HL-60 (cell line): ENCODE results near the gene PANX2.

Experiments used
- DNase-seq, 2 experiments: peaks; one replicate each; pipeline ENCODE4 v3.0.0-alpha.2; 2010 to 2020; ENCODE audit warnings: low read depth in 1 of 2, low spot score in 1 of 2
- H3K27ac ChIP-seq: fragments of 250-450 bp; sonication (Bioruptor Pico); replicated peaks from 2 replicates; pipeline ENCODE4 v1.5.1; 2020; ENCODE audit warnings: mild to moderate bottlenecking, moderate library complexity
- H3K27me3 ChIP-seq: fragments of 250-450 bp; sonication (Bioruptor Pico); 2 replicates; pipeline ENCODE4 v1.5.1; 2021; ENCODE audit warnings: mild to moderate bottlenecking, moderate library complexity; ENCODE audit not compliant: insufficient read depth, poor library complexity, severe bottlenecking
- H3K4me3 ChIP-seq: replicated peaks from 2 replicates; pipeline ENCODE4 v1.5.1; 2011; ENCODE audit warnings: mild to moderate bottlenecking, control low read depth, low read length; ENCODE audit not compliant: insufficient read depth
- CTCF ChIP-seq: IDR thresholded peaks from one replicate; pipeline ENCODE4 v1.5.1; 2011; ENCODE audit warnings: low read length, control low read depth, inconsistent platforms; ENCODE audit not compliant: insufficient read depth
- GABPA ChIP-seq: IDR thresholded peaks from 2 replicates; pipeline ENCODE4 v1.6.1; 2012; ENCODE audit warnings: low read depth
- POLR2AphosphoS5 ChIP-seq: IDR thresholded peaks from 2 replicates; pipeline ENCODE4 v1.6.1; 2012; ENCODE audit warnings: low read depth
- REST ChIP-seq: IDR thresholded peaks from 2 replicates; pipeline ENCODE4 v1.6.1; 2012; ENCODE audit warnings: low read depth; ENCODE audit not compliant: insufficient replicate concordance
- SPI1 ChIP-seq: IDR thresholded peaks from 2 replicates; pipeline ENCODE4 v1.6.1; 2012; ENCODE audit warnings: low read depth, mild to moderate bottlenecking, borderline replicate concordance

PANX2 gene

GRCh38 chr22:50208430-50208938 is 38.0 kb downstream of the PANX2 start:
- Histone ChIP-seq H3K4me3 (no peak overlapping the region), H3K27ac (no peak overlapping the region), H3K27me3 (no peaks in the 10 kb centered on the region)
- TF ChIP-seq CTCF = no peak
- TF ChIP-seq POLR2AphosphoS5 = peak; percentile 21; the same call in 1 of the 2 replicates
- no peak for DNase-seq

GRCh38 chr22:50208939-50209892 is 38.7 kb downstream of the PANX2 start:
- DNase-seq = no peak
- Histone ChIP-seq H3K4me3 (no peak overlapping the region), H3K27me3 (no peaks in the 10 kb centered on the region), H3K27ac (no peak overlapping the region)
- TF ChIP-seq GABPA = no peak
- TF ChIP-seq SPI1 = no peak
- TF ChIP-seq REST = no peak

- no peaks in the 10 kb centered on the region for H3K27me3 ChIP-seq
- no peak overlapping the region for H3K27ac ChIP-seq
- TF ChIP-seq CTCF (peak; percentile 92), SPI1 (no peak)
- H3K4me3 ChIP-seq = no peak overlapping the region
- peak in 1 of 2 experiments; percentile 64 for DNase-seq
Measured at GRCh38 chr22:50209893-50210292, 39.4 kb downstream of the PANX2 start.

- no peaks in the 10 kb centered on the region for H3K27me3 ChIP-seq
- peak; percentile 9; the same call in 1 of the 2 replicates for TF ChIP-seq POLR2AphosphoS5
- TF ChIP-seq CTCF = no peak
- no peak for TF ChIP-seq GABPA
- TF ChIP-seq REST = no peak
- no peak overlapping the region for H3K4me3 ChIP-seq
- no peak overlapping the region for H3K27ac ChIP-seq
- DNase-seq = no peak
Measured at GRCh38 chr22:50210378-50211139, 40.0 kb downstream of the PANX2 start.
